C4-2B (cell line): ENCODE results near the gene C12orf42.

Experiments
- H3K27ac ChIP-seq: fragments of 450-650 bp; 2 replicates; pipeline ENCODE4 v1.5.1; 2017
- ZFX ChIP-seq: fragments of 450-650 bp; IDR thresholded peaks from 2 replicates; pipeline ENCODE4 v1.6.1; 2017
- TF ChIP-seq, protein P1 (sequence below): fragments of 450-650 bp; conservative IDR thresholded peaks from 2 replicates; pipeline ENCODE4 v1.5.1; 2017; ENCODE audit warnings: mild to moderate bottlenecking

C12orf42 gene

DNA sequence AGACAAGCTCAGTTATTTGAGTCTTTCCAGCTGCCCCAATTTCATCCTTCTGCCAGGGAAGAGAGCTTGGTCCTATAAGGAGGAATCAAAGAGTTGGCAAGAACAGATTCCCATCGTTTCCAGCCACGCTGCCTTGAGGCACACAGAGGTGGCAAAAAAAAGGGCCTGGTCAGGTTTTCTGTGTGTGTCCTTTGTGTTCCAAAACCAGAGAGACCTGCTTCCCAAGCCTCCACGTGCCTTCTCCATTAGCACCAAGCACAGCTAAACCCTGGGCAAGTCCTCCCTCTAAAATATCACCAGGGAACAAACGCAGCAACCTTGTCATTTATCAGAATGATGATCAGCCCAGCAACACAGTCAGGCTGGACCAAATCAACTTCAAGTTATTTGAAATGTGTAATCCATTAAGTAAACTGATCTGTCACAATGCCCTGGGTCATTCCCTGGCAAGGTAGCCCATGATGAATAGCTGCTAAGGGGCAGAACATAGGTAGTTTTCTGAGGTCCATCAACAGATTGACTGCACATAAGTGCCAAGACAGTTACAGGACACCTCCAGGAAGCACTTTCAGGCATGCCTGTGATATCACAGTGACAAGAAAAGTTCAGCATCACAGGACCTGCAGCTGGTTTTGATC, 28.6 kb upstream of the C12orf42 start:
- TF ChIP-seq ZFX: no peak
- TF ChIP-seq, protein P1, sequence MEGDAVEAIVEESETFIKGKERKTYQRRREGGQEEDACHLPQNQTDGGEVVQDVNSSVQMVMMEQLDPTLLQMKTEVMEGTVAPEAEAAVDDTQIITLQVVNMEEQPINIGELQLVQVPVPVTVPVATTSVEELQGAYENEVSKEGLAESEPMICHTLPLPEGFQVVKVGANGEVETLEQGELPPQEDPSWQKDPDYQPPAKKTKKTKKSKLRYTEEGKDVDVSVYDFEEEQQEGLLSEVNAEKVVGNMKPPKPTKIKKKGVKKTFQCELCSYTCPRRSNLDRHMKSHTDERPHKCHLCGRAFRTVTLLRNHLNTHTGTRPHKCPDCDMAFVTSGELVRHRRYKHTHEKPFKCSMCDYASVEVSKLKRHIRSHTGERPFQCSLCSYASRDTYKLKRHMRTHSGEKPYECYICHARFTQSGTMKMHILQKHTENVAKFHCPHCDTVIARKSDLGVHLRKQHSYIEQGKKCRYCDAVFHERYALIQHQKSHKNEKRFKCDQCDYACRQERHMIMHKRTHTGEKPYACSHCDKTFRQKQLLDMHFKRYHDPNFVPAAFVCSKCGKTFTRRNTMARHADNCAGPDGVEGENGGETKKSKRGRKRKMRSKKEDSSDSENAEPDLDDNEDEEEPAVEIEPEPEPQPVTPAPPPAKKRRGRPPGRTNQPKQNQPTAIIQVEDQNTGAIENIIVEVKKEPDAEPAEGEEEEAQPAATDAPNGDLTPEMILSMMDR: no peak
- no peak overlapping the region for H3K27ac ChIP-seq

DNA sequence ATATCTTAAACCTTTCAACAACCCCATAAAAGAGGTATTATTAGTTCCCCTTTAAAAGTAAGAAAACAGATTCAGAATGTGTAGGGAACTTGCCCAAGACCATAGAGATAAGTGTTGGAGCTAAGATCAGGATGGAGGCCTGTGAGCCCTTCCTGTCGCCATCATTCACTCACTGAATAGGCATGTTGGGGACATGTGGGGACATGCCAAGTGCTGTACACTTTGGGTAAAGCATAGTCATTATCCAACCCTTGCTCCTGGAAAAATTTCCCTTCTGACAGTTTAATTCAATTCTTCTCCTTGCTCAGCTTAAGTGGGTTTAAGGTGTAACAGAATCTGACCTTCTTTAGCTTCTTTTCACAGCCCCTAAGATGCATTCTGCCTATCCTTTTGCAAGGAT, 28.0 kb upstream of the C12orf42 start:
- no peak overlapping the region for H3K27ac ChIP-seq
- TF ChIP-seq, protein P1: no peak
- TF ChIP-seq ZFX: no peak

DNA sequence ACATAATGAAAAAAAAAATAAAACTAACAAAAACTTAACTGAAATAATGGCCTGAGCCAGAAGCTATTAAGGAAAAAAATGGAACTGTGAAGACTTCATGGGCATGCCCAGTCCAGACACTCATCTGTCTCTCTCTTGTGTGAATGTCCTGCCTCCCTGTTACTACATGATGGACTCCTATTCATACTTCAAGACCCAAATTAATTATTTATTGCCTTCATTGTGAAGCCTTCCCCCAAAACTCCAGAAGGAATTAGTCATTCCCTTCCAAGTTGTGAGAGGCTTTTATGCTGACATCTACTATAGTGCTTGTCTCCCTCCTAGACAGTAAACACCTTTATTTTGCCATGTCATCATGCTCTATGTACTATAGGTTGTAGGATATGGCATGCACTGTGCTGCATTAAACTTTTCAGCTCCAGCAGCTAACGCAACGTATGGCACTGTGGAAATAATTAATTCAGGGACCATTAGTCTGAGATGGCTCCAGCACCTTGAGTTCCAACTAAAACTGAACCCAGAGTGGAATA, 25.0 kb upstream of the C12orf42 start:
- no peak for TF ChIP-seq ZFX
- TF ChIP-seq, protein P1: no peak
- no peak overlapping the region for H3K27ac ChIP-seq

DNA sequence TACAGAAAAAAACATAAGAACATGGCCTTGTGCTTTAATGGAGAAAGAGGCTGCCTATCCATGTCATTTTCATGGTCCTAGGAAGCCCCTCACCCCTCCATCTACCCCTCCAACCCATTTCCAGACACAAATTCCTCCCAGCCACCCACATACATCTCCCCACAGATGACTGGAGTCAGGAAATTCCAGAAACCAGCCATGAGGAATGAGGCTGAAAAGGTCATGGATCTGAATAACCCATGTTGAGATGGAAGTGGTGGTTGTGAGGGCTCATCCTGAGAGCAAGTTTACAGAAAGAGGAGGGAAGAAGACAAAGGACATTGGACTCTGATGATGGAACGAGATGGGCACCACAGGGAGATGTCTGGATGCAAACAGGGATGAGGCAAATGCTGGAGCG, 23.9 kb upstream of the C12orf42 start:
- TF ChIP-seq, protein P1: no peak
- TF ChIP-seq ZFX: no peak
- H3K27ac ChIP-seq: no peak overlapping the region

DNA sequence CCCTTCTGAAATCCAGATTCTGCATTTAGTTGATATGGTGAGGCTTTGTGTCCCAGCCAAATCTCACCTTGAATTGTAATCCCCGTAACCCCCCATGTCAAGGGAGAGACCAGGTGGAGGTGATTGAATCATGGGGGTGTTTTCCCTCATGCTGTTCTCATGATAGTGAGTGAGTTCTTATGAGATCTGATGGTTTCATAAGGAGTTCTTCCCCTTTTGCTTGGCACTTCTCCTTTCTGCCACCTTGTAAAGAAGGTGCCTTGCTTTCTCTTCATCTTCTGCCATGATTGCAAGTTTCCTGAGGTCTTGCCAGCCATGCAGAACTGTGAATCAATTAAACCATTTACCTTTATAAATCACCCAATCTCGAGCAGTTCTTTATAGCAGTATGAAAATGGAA, 23.1 kb upstream of the C12orf42 start:
- no peak for TF ChIP-seq ZFX
- TF ChIP-seq, protein P1: no peak
- H3K27ac ChIP-seq: no peak overlapping the region

DNA sequence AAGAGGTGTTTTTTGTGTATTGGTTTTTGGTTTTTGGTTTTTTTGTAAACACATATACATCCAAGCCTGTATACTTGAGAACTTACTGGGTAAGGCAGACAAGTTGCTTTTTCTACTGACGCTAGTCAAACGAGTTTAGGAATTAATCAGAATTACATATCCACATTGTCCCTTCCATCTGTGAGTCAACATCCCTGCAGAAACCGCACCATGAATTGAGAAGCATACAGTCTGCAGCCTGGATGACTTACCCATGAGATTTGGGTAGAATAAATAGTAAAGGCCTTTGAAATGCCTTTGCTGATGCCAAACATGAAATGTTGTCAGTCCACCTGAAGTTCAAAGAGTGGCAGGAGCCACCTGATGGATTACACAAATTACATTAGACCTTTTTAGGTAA, 21.4 kb upstream of the C12orf42 start:
- TF ChIP-seq ZFX: no peak
- TF ChIP-seq, protein P1: no peak
- no peak overlapping the region for H3K27ac ChIP-seq

DNA sequence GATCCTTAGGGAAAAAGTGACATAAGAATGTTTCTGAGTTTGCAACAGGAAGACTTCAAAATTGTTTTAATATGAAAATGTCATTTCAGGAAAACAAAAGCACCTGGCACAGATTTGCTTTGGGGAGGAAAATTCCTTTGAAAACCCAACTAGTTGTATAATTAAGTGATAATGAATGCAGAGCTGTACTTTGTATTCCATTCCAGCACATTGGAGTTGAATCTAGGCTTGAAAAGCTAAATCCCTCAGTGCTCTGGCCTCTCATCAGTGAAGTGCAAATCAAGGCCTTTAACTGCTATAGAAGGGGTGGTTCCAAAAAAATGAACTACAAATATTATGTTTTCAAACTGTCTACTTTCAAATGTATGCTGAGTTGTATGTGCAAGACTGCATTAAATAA, 19.6 kb upstream of the C12orf42 start:
- no peak for TF ChIP-seq ZFX
- TF ChIP-seq, protein P1: no peak
- no peak overlapping the region for H3K27ac ChIP-seq
